ENCODE data around the gene FGF2. TPM values are rescaled to one million over a fixed set of nuclear protein-coding genes. Genes with fewer than 3 reads are reported as not detected.
A peak's percentile ranks its signal among the peaks of the same experiment; 100 is the strongest.

The FGF2 gene
- total and polyA plus RNA-seq, 3 experiments from 2014 or later = 1.5 to 1.7 TPM; not detected in 1

DNA sequence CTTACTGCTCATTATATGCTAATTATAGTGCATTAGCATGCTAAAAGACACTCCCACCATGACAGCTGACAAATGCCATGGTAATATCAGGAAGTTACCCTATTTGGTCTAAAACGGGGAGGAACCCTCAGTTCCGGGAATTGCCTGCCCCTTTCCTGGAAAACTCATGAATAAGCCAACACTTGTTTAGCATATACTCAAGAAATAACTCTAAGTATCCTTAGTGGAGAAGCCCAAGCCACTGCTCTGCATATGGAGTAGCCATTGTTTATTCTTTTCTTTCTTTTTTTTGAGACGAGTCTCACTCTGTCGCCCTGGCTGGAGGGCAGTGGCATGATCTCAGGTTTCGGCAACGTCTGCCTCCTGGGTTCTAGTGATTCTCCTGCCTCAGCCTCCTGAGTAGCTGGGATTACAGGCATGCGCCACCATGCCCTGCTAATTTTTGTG lies 80.3 kb downstream of the FGF2 start:
- H3K27me3 Mint-ChIP-seq = no peaks in the 10 kb centered on the region
- Histone ChIP-seq H3K9me3 (ENCODE audit: low read length) (no peaks in the 10 kb centered on the region), H3K27me3 (ENCODE audit: insufficient read depth, low read length, poor library complexity, severe bottlenecking) (no peaks in the 10 kb centered on the region), H3K27ac (ENCODE audit: low read depth, low read length) (no peak overlapping the region), H3K4me1 (ENCODE audit: insufficient read depth, low read length) (no peaks in the 10 kb centered on the region), H3K4me3 (ENCODE audit: low read length) (no peak overlapping the region), H3K36me3 (ENCODE audit: insufficient read depth, low read length) (no peaks in the 10 kb centered on the region)
- no peaks in the 10 kb centered on the region for H3K9me3 Mint-ChIP-seq
- no peak for DNase-seq
- ChIA-PET CTCF (no interaction called here), POLR2A (no interaction called here)
- H3K4me1 Mint-ChIP-seq = no peaks in the 10 kb centered on the region
- H3K4me3 Mint-ChIP-seq = no peak overlapping the region
- peaks cover 0 to 10% (median 3%) of the 10 kb centered on the region in 3 donors for H3K36me3 Mint-ChIP-seq
- no peak overlapping the region for H3K27ac Mint-ChIP-seq

DNA sequence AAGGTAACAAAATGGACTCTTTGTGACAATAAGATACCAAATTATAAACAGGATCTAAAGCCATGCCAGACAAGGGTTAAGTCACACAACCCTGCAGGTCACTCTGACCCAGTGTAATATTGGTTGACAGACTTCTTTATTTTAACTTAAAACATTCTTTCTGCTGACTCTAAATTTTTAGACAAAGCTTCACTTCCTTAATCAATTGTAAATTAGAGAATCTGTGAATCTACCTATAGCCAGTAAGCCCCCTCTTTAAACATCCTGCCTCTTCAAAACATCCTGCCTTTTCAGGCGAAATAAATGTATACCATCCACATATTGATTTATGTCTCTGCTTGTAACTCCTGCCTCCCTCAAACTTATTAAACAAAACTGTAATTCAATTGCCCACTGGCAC lies 81.6 kb downstream of the FGF2 start:
- POLR2A ChIA-PET = no interaction called here
- Histone ChIP-seq H3K27ac (ENCODE audit: low read depth, low read length) (no peak overlapping the region), H3K27me3 (ENCODE audit: insufficient read depth, low read length, poor library complexity, severe bottlenecking) (no peaks in the 10 kb centered on the region), H3K9me3 (ENCODE audit: low read length) (no peaks in the 10 kb centered on the region), H3K4me1 (ENCODE audit: insufficient read depth, low read length) (no peaks in the 10 kb centered on the region), H3K4me3 (ENCODE audit: low read length) (no peak overlapping the region), H3K36me3 (ENCODE audit: insufficient read depth, low read length) (no peaks in the 10 kb centered on the region)
- no peak overlapping the region for H3K4me3 Mint-ChIP-seq
- no peaks in the 10 kb centered on the region for H3K27me3 Mint-ChIP-seq
- peak overlapping the region in 1 of 8 donors; percentile 15 for H3K27ac Mint-ChIP-seq
- CTCF ChIA-PET = no interaction called here
- H3K9me3 Mint-ChIP-seq = no peaks in the 10 kb centered on the region
- no peaks in the 10 kb centered on the region for H3K4me1 Mint-ChIP-seq
- DNase-seq = no peak
- peaks cover 0 to 10% (median 3%) of the 10 kb centered on the region in 3 donors for H3K36me3 Mint-ChIP-seq

DNA sequence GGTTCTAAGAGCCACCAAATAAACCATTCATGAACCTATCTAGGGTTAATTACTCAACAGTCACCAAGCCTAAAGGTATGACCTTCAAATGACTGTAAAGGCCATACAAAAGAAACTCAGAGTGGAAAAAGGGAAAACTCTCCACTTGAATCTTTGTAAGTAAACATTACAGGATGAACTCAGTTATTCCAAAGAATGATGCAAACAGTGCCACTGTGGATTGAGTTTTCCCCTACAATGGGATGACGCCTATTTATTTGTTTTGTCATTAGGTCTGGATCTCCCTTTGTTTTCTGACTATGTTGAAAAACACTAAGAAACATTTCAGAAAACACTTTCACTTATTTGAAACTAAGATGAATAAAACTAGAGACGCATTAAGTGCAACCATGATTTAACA lies 83.1 kb downstream of the FGF2 start:
- H3K36me3 Mint-ChIP-seq = peaks cover 0 to 10% (median 3%) of the 10 kb centered on the region in 3 donors
- H3K27me3 Mint-ChIP-seq = no peaks in the 10 kb centered on the region
- H3K4me3 ChIP-seq (ENCODE audit: low read length) = no peak overlapping the region
- no peak overlapping the region for H3K4me3 Mint-ChIP-seq
- H3K4me1 ChIP-seq (ENCODE audit: insufficient read depth, low read length) = no peaks in the 10 kb centered on the region
- H3K27ac ChIP-seq (ENCODE audit: low read depth, low read length) = no peak overlapping the region
- no peaks in the 10 kb centered on the region for H3K27me3 ChIP-seq (ENCODE audit: insufficient read depth, low read length, poor library complexity, severe bottlenecking)
- no peaks in the 10 kb centered on the region for H3K4me1 Mint-ChIP-seq
- H3K9me3 ChIP-seq (ENCODE audit: low read length) = no peaks in the 10 kb centered on the region
- H3K9me3 Mint-ChIP-seq = no peaks in the 10 kb centered on the region
- H3K27ac Mint-ChIP-seq = no peak overlapping the region
- POLR2A ChIA-PET = no interaction called here
- CTCF ChIA-PET = no interaction called here
- no peaks in the 10 kb centered on the region for H3K36me3 ChIP-seq (ENCODE audit: insufficient read depth, low read length)
- no peak for DNase-seq

DNA sequence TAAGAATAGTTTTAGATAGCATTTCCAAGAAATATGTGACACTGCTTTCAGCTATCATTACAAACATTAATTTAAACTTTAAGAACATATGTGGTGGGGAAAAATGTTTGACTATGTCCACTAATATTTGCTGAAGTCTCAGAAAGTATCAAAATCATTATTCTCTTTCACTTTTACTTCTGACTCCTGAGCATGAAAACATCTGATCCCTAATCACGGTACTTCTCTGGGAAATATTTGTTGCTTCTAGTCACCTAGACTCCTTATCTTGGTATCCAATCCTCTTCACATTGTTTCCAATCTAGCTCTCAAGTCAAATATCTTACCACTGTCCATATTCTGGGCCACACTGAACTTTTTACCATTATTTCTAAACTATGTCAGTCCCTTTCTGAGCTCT lies 85.0 kb downstream of the FGF2 start:
- H3K36me3 ChIP-seq (ENCODE audit: insufficient read depth, low read length) = no peaks in the 10 kb centered on the region
- H3K4me1 Mint-ChIP-seq = no peaks in the 10 kb centered on the region
- ChIA-PET POLR2A (no interaction called here), CTCF (no interaction called here)
- H3K27me3 Mint-ChIP-seq = peaks cover 0 to 2% of the 10 kb centered on the region in 2 donors
- H3K27ac Mint-ChIP-seq = no peak overlapping the region
- no peaks in the 10 kb centered on the region for H3K4me1 ChIP-seq (ENCODE audit: insufficient read depth, low read length)
- peaks cover 0 to 7% (median 3%) of the 10 kb centered on the region in 3 donors for H3K36me3 Mint-ChIP-seq
- no peak overlapping the region for H3K4me3 Mint-ChIP-seq
- no peaks in the 10 kb centered on the region for H3K27me3 ChIP-seq (ENCODE audit: insufficient read depth, low read length, poor library complexity, severe bottlenecking)
- no peak overlapping the region for H3K4me3 ChIP-seq (ENCODE audit: low read length)
- no peak overlapping the region for H3K27ac ChIP-seq (ENCODE audit: low read depth, low read length)
- DNase-seq = no peak
- no peaks in the 10 kb centered on the region for H3K9me3 ChIP-seq (ENCODE audit: low read length)
- H3K9me3 Mint-ChIP-seq = no peaks in the 10 kb centered on the region

DNA sequence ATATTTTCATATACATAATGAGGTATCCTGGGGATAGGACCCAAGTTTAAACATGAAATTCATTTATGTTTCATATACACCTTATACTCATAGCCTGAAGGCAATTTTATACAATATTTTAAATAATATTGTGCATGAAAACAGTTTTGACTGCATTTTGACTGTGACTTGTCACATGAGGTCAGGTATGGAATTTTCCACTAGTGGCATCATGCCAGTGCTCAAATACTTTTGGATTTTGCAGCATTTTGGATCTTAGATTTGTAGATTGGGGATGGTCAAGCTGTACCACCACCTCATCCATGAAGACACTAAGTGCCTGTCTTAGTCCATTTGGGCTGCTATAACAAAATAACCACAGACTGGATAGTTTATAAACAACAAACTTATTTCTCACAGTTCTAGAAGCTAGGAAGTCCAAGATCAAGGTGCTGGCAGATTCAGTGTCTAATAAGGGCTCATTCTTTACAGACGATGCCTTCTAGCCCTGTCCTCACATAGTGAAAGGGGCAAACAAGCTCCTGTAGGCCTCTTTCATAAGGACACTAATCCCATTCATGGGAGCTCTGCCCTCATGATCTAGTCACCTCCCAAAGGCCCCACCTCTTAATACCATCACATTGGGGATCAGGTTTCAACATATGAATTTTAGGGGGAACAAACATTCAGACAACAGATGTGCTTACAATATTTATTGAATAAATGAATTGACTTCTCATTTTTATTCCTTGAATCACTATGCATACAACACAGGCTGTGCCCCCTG lies 86.4 kb downstream of the FGF2 start:
- H3K27ac ChIP-seq (ENCODE audit: low read depth, low read length) = no peak overlapping the region
- no peaks in the 10 kb centered on the region for H3K4me1 Mint-ChIP-seq
- H3K36me3 ChIP-seq (ENCODE audit: insufficient read depth, low read length) = no peaks in the 10 kb centered on the region
- H3K4me3 Mint-ChIP-seq = no peak overlapping the region
- H3K9me3 Mint-ChIP-seq = no peaks in the 10 kb centered on the region
- H3K4me3 ChIP-seq (ENCODE audit: low read length) = no peak overlapping the region
- peaks cover 0 to 2% of the 10 kb centered on the region in 2 donors for H3K27me3 Mint-ChIP-seq
- H3K27me3 ChIP-seq (ENCODE audit: insufficient read depth, low read length, poor library complexity, severe bottlenecking) = no peaks in the 10 kb centered on the region
- peaks cover 0 to 7% (median 3%) of the 10 kb centered on the region in 3 donors for H3K36me3 Mint-ChIP-seq
- H3K4me1 ChIP-seq (ENCODE audit: insufficient read depth, low read length) = no peaks in the 10 kb centered on the region
- CTCF ChIA-PET = interaction anchor here (1.1 kb wide), 1 partner anchor 155 kb away, joined by 4 read pairs; no protein-coding TSS in a partner anchor
- POLR2A ChIA-PET = no interaction called here
- no peaks in the 10 kb centered on the region for H3K9me3 ChIP-seq (ENCODE audit: low read length)
- no peak for DNase-seq
- no peak overlapping the region for H3K27ac Mint-ChIP-seq

DNA sequence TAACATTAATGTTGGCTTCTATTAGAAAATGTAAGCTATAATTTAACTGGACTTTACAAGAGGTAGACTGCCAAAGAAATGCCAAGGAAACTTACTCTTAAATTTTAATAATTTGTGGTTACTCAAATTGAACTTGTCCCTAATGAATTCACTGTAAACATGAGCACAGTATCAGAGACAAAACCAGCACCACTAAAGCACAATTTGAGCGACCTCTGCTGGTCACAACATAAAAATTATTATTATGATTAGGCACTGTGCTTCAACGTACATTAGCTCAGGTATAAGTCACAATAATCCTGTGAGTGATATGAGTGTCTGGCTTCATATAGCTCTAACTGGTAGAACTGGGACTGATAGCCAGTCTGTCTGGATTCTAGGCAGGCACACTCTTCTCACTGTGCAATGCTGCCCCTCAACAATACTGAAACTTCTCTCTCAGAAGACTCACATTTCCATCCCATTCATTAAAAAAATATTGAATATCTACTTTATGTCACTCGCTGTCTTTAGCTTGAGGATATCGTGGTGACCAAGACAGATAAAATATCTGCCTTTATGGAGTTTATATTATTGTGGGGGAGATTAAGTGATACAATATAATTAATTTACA lies 87.8 kb downstream of the FGF2 start:
- H3K27me3 ChIP-seq (ENCODE audit: insufficient read depth, low read length, poor library complexity, severe bottlenecking) = no peaks in the 10 kb centered on the region
- POLR2A ChIA-PET = no interaction called here
- no peak overlapping the region for H3K27ac Mint-ChIP-seq
- no peaks in the 10 kb centered on the region for H3K4me1 ChIP-seq (ENCODE audit: insufficient read depth, low read length)
- no peaks in the 10 kb centered on the region for H3K36me3 ChIP-seq (ENCODE audit: insufficient read depth, low read length)
- CTCF ChIA-PET = interaction anchor here (1.1 to 1.4 kb wide), 2 partner anchors 157 to 169 kb away, joined by 3 to 4 read pairs; no protein-coding TSS in a partner anchor
- no peak for DNase-seq
- peaks cover 0 to 7% (median 3%) of the 10 kb centered on the region in 3 donors for H3K36me3 Mint-ChIP-seq
- peaks cover 0 to 2% of the 10 kb centered on the region in 2 donors for H3K27me3 Mint-ChIP-seq
- H3K9me3 Mint-ChIP-seq = no peaks in the 10 kb centered on the region
- H3K4me3 Mint-ChIP-seq = no peak overlapping the region
- H3K9me3 ChIP-seq (ENCODE audit: low read length) = no peaks in the 10 kb centered on the region
- H3K27ac ChIP-seq (ENCODE audit: low read depth, low read length) = no peak overlapping the region
- H3K4me3 ChIP-seq (ENCODE audit: low read length) = no peak overlapping the region
- no peaks in the 10 kb centered on the region for H3K4me1 Mint-ChIP-seq

DNA sequence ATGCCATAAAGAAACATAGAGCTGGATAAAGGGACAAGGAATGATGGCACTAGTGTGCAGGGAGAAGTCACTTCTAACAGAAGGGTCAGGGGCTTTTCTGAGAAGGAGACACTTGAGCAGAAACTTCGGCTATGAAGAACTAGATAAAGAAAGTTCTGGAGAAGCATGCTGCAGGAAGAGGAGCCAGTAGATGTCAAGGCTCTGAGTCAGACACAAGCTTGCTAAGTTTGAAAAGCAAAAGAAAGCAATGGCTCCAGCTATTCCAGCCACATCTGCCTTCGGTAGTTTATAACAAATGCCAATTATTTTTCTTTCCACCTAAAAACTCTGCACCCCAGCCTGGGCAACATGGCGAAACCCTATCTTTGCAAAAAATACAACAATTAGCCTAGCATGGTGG lies 88.3 kb downstream of the FGF2 start:
- DNase-seq = no peak
- Histone ChIP-seq H3K36me3 (ENCODE audit: insufficient read depth, low read length) (no peaks in the 10 kb centered on the region), H3K9me3 (ENCODE audit: low read length) (no peaks in the 10 kb centered on the region), H3K4me1 (ENCODE audit: insufficient read depth, low read length) (no peaks in the 10 kb centered on the region), H3K4me3 (ENCODE audit: low read length) (no peak overlapping the region), H3K27ac (ENCODE audit: low read depth, low read length) (no peak overlapping the region), H3K27me3 (ENCODE audit: insufficient read depth, low read length, poor library complexity, severe bottlenecking) (no peaks in the 10 kb centered on the region)
- no peaks in the 10 kb centered on the region for H3K9me3 Mint-ChIP-seq
- H3K27ac Mint-ChIP-seq = no peak overlapping the region
- ChIA-PET POLR2A (no interaction called here), CTCF (interaction anchor here (1.4 kb wide), 1 partner anchor 169 kb away, joined by 3 read pairs; no protein-coding TSS in a partner anchor)
- H3K4me3 Mint-ChIP-seq = no peak overlapping the region
- H3K36me3 Mint-ChIP-seq = peaks cover 0 to 7% (median 3%) of the 10 kb centered on the region in 3 donors
- peaks cover 0 to 2% of the 10 kb centered on the region in 2 donors for H3K27me3 Mint-ChIP-seq
- no peaks in the 10 kb centered on the region for H3K4me1 Mint-ChIP-seq

DNA sequence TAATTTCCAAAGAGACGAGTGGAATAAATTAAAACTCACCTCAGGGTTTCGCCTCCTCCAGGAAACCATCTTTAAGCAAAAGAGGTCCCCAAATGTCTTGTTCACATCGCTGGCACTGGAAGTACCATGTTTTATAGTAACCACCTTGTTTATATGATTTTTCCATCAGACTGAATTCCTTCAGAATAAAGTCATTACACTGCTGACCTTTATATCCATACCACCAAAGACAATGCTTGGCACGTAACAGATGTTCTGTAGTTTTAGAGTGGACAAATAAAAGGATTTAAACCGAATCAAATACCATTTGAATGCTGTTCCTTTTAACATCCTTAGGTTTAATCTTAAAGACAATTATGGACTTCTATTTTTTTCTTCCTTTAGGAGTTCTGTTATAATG lies 91.1 kb downstream of the FGF2 start:
- no peaks in the 10 kb centered on the region for H3K9me3 Mint-ChIP-seq
- H3K27me3 Mint-ChIP-seq = peaks cover 0 to 2% of the 10 kb centered on the region in 2 donors
- Histone ChIP-seq H3K36me3 (ENCODE audit: insufficient read depth, low read length) (no peaks in the 10 kb centered on the region), H3K9me3 (ENCODE audit: low read length) (no peaks in the 10 kb centered on the region), H3K27me3 (ENCODE audit: insufficient read depth, low read length, poor library complexity, severe bottlenecking) (no peaks in the 10 kb centered on the region), H3K4me1 (ENCODE audit: insufficient read depth, low read length) (no peaks in the 10 kb centered on the region), H3K27ac (ENCODE audit: low read depth, low read length) (no peak overlapping the region), H3K4me3 (ENCODE audit: low read length) (no peak overlapping the region)
- H3K36me3 Mint-ChIP-seq = peaks cover 0 to 7% (median 0%) of the 10 kb centered on the region in 3 donors
- no peak overlapping the region for H3K4me3 Mint-ChIP-seq
- peaks cover 0 to 6% (median 4%) of the 10 kb centered on the region in 3 donors for H3K4me1 Mint-ChIP-seq
- H3K27ac Mint-ChIP-seq = no peak overlapping the region
- POLR2A ChIA-PET = no interaction called here
- CTCF ChIA-PET = no interaction called here
- DNase-seq = no peak
